Ishikawa (cell line): ENCODE measurements around the gene TEX55.

Experiments
- CEBPB ChIP-seq: IDR thresholded peaks from 2 replicates; pipeline ENCODE4 v1.6.1; 2012
- CREB1 ChIP-seq: IDR thresholded peaks from 2 replicates; pipeline ENCODE4 v1.6.1; 2012; ENCODE audit warnings: low read depth
- EGR1 ChIP-seq: IDR thresholded peaks from 2 replicates; pipeline ENCODE4 v1.6.1; 2012
- EP300 ChIP-seq: IDR thresholded peaks from 2 replicates; pipeline ENCODE4 v1.6.1; 2012; ENCODE audit warnings: borderline replicate concordance
- FOXM1 ChIP-seq: IDR thresholded peaks from 2 replicates; pipeline ENCODE4 v1.6.1; 2012; ENCODE audit warnings: low read depth, borderline replicate concordance
- MAX ChIP-seq: IDR thresholded peaks from 2 replicates; pipeline ENCODE4 v1.6.1; 2012
- NFIC ChIP-seq: IDR thresholded peaks from 2 replicates; pipeline ENCODE4 v1.6.1; 2012
- RAD21 ChIP-seq: IDR thresholded peaks from 2 replicates; pipeline ENCODE4 v1.6.1; 2012; ENCODE audit warnings: low read depth
- REST ChIP-seq: IDR thresholded peaks from 2 replicates; pipeline ENCODE4 v1.6.1; 2012; ENCODE audit warnings: low read depth, mild to moderate bottlenecking
- TAF1 ChIP-seq: IDR thresholded peaks from 2 replicates; pipeline ENCODE4 v1.6.1; 2012; ENCODE audit warnings: low read depth, mild to moderate bottlenecking
- TCF12 ChIP-seq: IDR thresholded peaks from 2 replicates; pipeline ENCODE4 v1.6.1; 2012; ENCODE audit warnings: low read depth
- TEAD4 ChIP-seq: IDR thresholded peaks from 2 replicates; pipeline ENCODE4 v1.6.1; 2012
- USF1 ChIP-seq: IDR thresholded peaks from 2 replicates; pipeline ENCODE4 v1.6.1; 2012
- YY1 ChIP-seq: IDR thresholded peaks from 2 replicates; pipeline ENCODE4 v1.6.1; 2012; ENCODE audit warnings: low read depth
- ZBTB7A ChIP-seq: IDR thresholded peaks from 2 replicates; pipeline ENCODE4 v1.6.1; 2012; ENCODE audit warnings: low read depth

The TEX55 gene

GRCh38 chr3:119132291-119132690 lies 13.7 kb upstream of the TEX55 start:
- TF ChIP-seq CEBPB = peak; percentile 18; the same call in 1 of the 2 replicates

GRCh38 chr3:119140466-119140865 lies 5.5 kb upstream of the TEX55 start:
- TF ChIP-seq TAF1 (no peak), CREB1 (no peak), FOXM1 (no peak), REST (no peak), EP300 (no peak), YY1 (no peak), ZBTB7A (no peak), NFIC (no peak), CEBPB (no peak), RAD21 (no peak), USF1 (no peak), MAX (no peak), EGR1 (no peak), TEAD4 (no peak), TCF12 (no peak)

GRCh38 chr3:119145128-119145499 lies 851 bp upstream of the TEX55 start:
- TF ChIP-seq EGR1 (no peak), REST (no peak), CEBPB (no peak), ZBTB7A (no peak), TCF12 (no peak), RAD21 (no peak), CREB1 (no peak), TAF1 (no peak), YY1 (no peak), MAX (no peak), FOXM1 (no peak), EP300 (no peak), USF1 (no peak), TEAD4 (no peak), NFIC (no peak)

- TF ChIP-seq USF1 = no peak
- no peak for TF ChIP-seq TEAD4
- no peak for TF ChIP-seq MAX
- no peak for TF ChIP-seq REST
- no peak for TF ChIP-seq NFIC
- no peak for TF ChIP-seq CEBPB
- TF ChIP-seq TAF1 = no peak
- TF ChIP-seq CREB1 = no peak
- no peak for TF ChIP-seq EP300
- TF ChIP-seq EGR1 = no peak
- TF ChIP-seq YY1 = no peak
- no peak for TF ChIP-seq FOXM1
- no peak for TF ChIP-seq RAD21
- no peak for TF ChIP-seq ZBTB7A
- TF ChIP-seq TCF12 = no peak
Observed at GRCh38 chr3:119146578-119147375, 812 bp downstream of the TEX55 start.
